ENCODE results near the gene ACSL5.
A peak's percentile ranks its signal among the peaks of the same experiment; 100 is the strongest.
"Not testable (repeated sequence)": the region's sequence is repeated elsewhere in the genome, so short reads cannot be mapped to it uniquely, and the experiment has no call there.

Gene ACSL5

DNA sequence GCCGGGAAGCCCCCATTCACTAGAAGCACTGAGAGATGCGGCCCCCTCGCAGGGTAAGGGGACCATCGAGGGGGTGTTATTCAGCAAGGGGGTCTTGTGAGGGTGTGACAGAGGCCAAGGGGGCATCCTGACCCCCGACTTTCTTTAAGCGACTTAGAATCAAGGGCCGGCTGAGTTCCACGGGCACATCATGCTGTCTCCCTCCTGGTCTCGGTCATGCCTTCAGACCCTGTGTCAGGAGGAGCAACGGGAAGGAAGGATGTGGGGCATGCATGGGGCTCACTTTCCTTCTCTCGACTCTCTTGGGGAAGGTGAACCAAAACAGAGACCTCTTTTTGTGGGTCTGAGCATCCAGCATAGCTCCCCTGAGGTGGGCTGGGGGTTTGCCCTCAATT lies 2.5 kb downstream of the ACSL5 start:
- no peak for DNase-seq

DNA sequence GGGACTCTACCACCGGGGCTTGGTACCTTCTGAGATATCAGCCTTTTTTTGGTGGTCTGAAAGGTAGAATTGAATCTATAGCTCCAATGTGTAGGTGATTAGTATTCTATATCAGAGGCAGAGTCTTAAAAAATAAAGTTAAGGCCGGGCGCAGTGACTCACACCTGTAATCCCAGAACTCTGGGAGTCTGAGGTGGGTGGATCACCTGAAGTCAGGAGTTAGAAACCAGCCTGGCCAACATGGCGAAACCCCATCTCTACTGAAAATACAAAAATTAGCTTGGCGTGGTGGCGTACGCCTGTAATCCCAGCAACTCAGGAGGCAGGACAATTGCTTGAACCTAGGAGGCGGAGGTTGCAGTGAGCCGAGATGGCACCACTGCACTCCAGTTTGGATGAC lies 3.2 kb downstream of the ACSL5 start:
- DNase-seq, result not testable (repeated sequence)

DNA sequence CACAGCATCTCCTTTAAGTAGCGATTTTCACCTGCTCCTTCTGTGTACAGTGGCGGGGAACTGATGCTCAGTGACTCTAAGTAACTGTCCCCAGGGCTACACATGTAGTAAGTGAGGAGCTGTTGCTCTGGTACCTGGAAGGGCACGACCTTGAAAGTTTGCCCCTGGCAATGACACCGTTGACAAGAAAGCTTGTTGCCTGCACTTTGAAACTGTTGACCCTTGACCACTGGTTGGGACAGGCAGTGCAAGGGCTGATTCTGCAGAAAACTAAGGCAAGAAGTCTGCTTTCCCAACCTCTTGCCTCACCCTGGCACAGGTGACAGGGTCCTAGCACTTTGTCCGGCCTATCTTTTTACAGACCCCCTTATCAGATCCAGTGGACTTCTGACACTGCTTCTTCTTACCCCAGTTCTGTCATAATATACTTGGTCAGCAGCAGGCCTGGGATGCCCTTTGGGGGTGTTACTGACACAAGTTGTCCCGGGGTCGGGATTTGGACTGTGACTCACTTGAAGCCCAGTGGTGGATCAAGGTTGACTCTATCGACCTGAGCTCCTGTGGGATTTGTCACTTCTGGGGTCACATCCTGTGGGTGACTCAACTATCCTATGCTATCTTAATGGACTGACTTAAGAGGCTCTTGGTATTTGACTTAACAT lies 5.8 kb downstream of the ACSL5 start:
- no peak for DNase-seq

DNA sequence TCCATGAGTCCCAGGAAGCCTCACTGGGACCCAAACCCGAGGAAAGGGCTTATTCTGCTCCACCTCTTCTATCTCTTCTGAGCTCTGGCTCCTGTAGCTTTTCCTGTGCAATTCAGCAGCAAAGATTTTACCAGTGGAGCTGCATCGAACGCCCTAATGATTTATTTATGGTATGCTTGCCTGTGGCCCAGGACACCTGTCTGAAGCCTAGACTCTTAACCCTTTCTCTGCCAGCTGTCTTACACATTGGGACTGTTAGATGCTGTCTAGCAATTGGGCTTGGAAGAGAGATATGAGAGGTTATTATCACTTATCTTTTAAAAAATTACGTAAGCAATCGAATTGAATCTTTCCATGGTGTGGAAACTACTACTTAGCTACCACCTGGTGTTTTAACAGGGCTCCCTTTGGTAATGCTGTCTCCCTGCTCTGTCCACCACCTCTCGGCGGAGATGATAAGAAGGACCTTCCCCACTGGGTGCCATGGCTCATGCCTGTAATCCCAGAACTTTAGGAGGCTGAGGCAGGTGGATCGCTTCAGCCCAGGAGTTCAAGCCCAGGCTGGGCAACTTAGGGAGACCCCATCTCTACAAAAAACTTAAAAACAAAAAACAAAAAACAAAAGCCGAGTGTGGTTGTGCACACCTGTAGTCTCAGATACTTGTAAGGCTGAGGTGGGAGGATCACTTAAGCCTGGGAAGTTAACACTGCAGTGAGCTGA lies 8.8 kb downstream of the ACSL5 start:
- DNase-seq, result no peak

DNA sequence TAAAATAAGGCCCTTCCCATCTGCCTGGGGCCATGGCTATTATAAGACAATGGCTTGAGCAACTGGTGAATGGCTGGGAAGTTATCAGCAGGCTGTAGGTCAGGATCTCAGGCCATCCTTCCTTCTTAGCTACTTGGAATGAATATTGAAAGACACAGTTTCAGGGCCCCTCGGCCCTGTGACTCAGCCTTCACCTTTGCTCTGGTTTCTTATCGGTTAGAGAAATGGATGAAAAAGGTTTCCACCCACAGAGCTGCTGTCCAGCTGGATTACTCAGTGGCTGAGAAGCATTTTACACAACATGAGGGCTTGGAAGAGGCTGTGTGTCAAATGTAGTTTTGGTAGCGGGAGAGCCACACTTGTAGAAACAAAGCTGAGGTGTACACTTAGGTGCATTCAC lies 9.4 kb downstream of the ACSL5 start:
- no peak for DNase-seq

DNA sequence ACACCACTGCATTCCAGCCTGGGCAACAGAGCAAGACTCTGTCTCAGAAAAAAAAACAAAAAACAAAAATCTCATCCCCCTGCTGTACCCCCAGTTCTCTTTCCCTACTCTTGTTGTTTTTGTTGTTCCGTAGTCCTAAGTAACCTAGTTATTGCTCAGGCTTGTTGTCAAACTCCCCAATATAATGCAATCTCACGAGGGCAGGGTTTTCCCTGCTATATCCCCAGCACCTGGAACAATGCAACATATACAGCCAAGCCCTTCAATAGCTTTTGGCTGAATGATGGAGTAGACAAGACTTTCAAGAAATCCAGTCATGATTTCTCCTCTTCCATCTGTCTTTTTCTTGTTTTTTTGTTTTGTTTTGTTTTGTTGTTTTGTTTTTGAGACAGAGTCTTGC lies 10.2 kb downstream of the ACSL5 start:
- DNase-seq, result no peak

DNA sequence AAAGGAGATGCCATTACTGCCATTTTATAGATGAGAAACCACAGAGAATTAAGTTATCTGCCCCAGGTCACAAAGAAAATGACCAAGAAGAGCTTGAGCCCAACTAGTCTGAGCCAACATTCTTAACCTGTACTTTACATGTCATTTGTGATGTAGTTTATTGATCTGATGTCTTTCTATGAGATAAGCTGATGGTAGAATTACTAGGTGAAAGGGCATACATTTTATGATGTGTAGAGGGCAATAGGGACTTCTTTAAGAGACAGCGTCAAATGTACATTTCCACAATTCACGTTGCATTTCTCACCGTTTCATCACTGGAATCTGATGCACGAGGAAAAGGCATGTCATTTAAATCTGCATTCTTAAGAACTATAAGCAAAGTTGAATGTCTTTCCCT lies 11.3 kb downstream of the ACSL5 start:
- no peak for DNase-seq

DNA sequence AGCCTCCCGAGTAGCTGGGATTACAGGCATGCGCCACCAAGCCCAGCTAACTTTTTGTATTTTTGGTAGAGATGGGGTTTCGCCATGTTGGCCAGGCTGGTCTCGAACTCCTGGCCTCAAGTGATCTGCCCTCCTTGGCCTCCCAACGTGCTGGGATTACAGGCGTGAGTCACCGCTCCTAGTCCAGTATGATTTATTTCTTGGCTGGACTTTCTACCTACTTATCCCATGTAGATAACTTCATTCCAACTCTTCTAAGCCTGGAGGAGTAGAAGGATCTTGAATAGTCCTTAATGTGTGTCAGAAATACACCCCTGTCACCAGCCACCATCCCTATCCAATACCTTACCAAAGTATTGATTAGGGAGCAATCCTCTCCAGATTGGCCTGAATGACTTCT lies 14.1 kb downstream of the ACSL5 start:
- DNase-seq, result not testable (repeated sequence)

DNA sequence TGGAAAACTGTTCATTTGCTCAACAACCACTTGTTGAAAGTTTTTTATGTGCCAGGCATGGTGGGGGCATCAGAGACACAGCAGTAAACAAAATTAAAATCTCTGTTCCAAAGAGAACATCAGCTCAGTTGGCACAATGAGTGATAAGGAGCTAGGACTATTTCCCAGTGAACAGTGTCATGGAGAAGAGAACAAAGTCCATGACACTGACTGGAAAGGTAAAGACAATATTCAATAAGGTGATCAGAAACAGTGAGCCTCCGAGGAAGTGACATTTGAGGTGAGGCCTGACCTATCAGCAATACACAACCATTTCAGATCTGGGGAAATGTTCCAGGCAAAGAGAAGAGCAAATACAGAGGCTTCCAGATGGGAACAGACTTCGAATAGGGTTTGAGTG lies 14.6 kb downstream of the ACSL5 start:
- no peak for DNase-seq

DNA sequence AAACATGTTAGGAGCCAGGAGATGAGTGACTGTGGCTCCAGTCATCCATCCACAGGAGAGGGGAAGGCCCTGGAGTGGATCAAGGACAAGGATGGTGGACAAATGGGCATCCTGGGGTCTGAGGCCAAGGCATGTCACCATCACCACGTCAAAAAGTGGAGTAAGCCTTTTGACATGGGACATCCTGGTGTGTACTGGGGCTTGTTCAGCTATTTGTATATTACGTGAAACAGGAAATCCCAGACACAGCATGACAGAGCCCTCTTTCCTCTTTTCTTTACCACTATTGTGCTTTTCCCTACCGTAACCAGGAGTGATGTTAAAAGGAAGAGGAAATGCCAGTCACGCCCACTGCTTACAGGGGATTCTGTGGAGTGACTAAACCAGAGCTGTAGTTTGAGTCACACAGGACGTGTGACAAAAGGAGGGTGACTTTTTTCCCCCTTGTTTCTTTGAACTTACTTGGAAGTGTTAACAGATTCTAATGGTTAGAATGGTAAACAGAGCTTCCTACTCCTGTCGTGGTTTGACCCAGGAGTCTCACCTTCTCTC lies 15.4 kb downstream of the ACSL5 start:
- peak; percentile 44 for DNase-seq

DNA sequence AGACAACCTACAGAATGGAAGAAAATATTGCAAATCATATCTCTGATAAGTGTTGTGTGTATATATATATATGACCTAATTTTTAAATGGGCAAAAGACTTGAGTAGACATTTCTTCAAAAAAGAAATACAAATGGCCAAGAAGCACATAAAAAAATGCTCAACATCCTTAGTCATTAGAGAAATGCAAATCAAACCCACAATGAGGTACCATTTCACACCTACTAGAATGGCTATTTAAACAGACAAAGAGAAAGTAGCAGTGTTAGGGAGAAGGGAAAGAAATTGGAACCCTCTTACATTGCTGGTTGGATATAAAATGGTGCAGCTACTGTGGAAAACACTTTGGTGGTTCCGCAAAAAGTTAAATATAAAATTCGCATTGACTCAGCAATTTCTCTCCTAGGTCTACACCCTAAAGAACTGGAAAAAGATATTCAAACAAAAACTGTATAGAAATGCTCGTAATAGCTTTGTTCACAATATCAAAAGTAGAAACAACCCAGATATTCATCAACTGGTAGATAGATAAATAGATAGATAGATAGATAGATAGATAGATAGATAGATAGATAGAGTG lies 16.3 kb downstream of the ACSL5 start:
- DNase-seq, result no peak

DNA sequence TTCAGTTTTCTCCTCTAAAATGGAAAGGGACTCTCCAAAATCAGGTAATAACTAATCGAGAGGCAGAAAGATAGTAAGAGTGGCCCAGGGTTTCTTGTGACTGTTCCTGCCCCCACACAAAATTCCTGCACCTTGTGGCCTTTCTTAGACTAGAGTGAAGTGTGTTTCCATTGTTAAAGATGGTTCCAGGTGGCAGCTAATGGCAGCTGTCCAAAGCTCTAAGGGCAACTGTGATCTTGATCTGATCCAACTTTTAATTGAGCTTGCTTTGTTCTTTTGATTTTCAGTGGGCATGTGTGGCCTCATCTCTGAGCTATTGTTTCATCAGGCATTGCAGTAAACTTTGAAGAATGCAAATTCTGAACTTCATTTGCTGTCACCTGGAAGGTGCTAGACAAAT lies 19.4 kb downstream of the ACSL5 start:
- DNase-seq, result no peak

DNA sequence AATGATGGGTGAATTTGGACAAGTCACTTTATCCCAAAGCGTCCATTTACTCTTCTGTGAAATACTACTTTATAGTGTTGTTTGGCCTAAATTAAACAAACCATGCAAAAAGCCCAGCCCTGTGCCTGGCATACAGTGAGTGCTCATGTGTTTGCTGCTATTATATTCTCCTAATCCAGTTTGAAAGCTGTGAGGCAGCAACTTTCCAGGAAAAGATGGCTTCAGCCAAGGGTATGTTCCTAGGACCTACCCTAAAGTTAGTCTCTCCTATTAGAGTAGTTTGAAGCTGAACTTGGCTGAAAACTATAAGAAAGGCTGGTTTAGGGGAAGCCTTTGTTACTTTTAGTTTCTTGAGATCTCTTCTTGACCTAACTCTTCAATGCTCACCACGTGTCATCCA lies 19.9 kb downstream of the ACSL5 start:
- no peak for DNase-seq

DNA sequence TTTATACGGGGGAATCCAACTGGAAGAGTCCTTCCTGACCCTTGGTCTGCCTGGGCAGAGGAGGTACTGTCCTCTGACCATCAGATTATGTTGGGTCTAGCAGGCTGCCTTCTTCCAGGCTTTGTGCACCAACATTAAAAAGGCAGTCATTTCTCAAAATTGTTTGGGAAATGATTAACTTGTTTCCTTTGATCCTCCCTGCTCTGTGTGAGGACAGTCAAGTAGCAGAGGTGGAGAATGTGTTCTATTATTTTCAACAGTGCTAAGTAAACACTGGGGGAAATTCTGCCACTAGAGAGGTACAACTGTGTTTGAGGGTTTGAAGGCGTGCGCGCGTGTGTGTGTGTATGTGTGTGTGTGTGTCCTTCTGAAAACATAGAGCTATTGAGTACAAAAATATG lies 20.6 kb downstream of the ACSL5 start:
- DNase-seq, result no peak

DNA sequence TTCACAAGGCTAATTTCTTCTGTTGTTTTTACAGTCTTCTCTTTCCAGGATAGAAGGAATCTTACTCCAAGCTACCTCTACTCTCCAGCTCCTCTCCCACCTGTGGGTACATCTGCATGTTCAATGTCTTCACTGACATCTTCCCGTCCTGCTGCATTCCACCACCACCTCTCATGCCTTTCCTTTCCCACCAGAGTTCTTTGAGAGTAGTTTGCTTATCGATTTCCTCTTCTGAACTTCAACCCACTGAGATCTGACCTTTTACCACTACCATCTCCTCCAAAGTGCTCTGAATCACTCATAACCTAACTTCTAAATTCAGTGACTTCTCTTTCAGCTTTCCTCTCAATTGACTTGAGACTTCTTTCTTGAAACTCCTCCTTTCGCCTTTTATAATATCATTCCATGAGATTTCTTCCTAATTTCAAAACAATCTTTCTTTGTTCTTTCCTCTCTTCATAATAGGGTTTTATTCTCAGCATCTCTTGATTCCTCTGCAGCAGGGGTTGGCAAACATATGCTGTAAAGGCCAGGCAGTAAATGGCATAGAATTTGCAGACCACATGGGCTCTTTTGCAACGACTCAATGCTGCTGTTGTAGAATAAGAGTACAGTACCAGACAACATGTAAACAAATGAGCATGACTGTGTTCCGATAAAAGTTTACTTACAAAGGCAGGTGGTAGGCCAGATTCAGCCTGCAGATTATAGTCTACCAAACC lies 22.1 kb downstream of the ACSL5 start:
- no peak for DNase-seq

DNA sequence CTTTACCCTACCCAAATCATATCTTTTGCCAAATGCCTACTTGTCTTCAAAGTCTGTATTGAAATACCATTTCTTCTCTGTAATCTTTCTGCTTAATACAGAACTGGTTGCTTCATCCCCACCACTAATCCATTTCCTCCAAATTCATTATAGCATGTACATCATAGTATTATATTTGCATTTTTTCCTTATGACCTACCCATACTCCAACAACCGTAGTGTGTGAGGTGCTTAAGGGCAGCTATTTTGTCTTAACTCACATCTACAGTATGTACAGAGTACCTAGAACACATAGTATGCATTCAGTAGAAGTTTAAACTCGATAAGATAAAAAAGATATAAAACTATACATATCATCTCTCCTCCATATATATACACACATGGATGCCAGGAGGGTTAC lies 23.7 kb downstream of the ACSL5 start:
- DNase-seq, result no peak

DNA sequence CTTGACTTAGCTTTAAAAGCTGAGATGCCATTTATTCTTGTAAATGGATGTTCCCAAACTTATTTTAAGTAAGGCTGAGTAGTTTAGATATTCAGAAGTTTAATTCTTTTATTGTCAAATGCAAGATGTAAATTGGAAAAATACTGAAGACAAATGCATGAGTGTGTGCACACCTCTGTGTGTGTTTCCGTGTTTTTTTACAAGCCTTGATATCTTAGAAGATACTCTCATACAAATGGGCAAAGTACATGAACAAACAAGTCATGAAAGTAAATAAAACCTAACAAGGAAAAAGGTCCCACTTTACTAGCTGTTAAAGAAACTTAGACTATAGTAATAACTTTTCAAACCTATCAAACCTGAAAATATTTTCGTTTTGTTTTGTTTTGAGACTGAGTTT lies 29.0 kb downstream of the ACSL5 start:
- no peak for DNase-seq

DNA sequence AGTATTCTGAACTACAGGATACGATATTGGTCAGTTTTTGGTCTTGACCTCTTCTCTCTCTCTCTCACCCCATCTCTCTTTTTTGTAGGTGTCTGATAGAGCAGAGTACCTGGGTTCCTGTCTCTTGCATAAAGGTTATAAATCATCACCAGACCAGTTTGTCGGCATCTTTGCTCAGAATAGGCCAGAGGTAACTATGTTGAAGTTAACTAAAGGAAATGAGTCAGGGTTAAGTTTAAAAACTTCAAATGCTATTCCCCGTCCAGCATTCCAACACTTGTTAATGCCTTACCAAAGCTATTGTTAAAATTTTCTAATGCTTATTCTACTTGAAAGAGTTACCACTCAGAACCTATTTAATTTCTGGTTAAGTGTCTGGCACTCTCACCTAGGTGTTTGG lies 30.7 kb downstream of the ACSL5 start:
- DNase-seq, result no peak

DNA sequence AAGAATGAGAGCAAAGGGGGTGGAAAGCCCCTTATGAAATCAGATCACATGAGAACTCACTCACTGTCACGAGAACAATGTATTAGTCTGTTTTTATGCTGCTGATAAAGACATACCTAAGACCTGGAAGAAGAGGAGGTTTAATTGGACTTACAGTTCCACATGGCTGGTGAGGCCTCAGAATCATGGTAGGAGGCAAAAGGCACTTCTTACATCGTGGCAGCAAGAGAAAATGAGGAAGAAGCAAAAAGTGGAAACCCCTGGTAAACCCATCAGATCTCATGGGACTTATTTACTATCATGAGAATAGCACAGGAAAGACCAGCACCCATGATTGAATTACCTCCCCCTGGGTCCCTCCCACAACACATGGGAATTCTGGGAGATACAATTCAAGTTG lies 32.9 kb downstream of the ACSL5 start:
- DNase-seq, result not testable (repeated sequence)

DNA sequence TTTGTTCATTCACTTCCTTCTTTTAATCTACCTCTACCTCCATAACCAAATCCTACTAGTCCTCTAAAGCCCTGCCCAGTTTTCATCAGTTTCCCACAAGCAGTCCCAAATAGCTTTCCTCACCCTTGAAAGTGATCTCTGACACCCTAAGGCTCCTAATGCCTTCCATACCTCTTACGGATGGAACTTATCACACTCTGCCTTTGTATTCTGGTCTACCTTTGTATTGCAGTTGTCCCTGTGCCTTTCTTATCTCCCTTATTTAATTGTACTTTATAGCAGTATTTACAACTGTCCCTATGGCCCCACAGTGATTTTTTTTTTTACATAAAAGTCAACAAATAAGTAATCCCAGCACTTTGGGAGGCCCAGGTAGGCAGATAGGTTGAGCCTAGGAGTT lies 33.8 kb downstream of the ACSL5 start:
- DNase-seq, result no peak

DNA sequence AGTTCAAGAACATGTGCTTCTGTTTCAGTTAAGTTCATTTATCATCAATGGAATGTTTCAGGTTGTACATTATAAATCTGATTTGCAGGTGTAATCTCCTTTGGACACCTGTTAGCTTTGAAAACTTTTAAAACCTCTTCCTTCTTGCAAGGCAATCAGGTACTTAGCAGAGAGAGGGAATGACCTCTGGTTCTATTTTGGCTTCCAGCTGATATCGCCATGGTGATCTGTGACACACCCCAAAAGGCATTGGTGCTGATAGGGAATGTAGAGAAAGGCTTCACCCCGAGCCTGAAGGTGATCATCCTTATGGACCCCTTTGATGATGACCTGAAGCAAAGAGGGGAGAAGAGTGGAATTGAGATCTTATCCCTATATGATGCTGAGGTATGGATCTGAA lies 35.4 kb downstream of the ACSL5 start:
- no peak for DNase-seq

DNA sequence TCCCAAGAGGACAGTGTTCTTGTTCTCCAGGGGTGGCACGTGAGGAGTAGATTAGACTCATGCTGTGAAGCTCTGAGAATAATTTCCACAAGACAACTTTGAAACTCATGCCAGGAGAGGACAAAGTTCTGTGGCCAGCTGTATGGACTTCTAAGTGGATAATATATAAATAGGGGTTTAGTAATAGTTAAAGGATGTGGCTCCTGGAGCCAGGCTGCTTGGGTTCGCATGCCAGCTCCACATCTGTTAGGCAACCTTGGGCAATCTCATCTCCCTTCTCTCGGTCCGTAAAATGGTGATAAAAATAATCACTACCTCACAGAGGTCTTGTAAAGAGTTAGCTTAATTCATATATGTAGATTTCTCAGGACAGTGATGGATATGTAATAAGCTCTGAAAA lies 35.8 kb downstream of the ACSL5 start:
- DNase-seq, result no peak

DNA sequence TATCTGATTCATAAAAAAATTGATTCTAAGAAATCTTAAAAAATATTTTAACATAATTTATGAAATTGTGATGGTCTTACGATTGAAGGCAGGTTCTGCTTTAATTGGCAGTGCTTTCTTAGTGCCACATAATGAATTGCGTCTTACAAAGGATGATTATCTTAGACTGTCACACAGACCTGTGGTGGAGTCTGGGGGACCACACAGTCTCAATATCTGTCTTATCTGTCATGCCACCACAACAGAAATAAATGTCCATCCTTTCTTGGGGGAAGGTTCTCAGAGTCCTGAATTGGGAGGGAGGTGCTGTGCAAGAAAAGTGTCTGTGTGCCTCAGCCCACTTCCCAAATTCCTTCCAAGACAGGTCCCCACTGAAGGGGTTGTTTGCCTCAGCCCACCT lies 38.8 kb downstream of the ACSL5 start:
- no peak for DNase-seq

DNA sequence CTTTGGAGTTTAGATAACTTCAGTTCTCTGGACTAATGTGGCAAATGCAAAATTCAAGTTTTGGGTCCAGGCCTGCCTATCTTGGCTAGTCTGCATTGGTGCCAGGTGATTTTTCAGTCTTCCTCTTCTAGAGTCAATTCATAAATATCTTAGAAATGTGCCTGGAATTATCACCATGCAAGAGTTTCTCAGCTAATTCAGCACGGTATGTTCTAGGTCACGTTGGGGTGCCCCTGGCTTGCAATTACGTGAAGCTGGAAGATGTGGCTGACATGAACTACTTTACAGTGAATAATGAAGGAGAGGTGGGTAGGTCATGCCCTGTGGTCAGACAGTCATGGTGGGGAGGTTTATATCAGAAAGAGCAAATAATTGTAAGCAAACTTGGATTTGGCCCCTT lies 47.8 kb downstream of the ACSL5 start:
- DNase-seq, result no peak
